IPS DF 19.7 (cell line): ENCODE results near the gene FHIP1A.

Experiments used
- DNase-seq: peaks from one replicate; pipeline ENCODE4 v3.0.0-alpha.2; 2013; ENCODE audit warnings: low read depth, low spot score

FHIP1A gene

GRCh38 chr4:151417766-151418376, 8.9 kb downstream of the FHIP1A start:
- DNase-seq, result no peak

GRCh38 chr4:151418385-151418784, 9.4 kb downstream of the FHIP1A start:
- DNase-seq, result no peak

- DNase-seq, result no peak
These were observed 9.9 kb downstream of the FHIP1A start for GRCh38 chr4:151418856-151419255.

- no peak for DNase-seq
These were observed 11.4 kb downstream of the FHIP1A start for GRCh38 chr4:151420250-151420807.

- no peak for DNase-seq
These were observed 13.9 kb downstream of the FHIP1A start for GRCh38 chr4:151422854-151423253.

- no peak for DNase-seq
These were observed 17.5 kb downstream of the FHIP1A start for GRCh38 chr4:151426513-151426912.

- DNase-seq, result no peak
These were observed 18.3 kb downstream of the FHIP1A start for GRCh38 chr4:151427266-151427665.

- DNase-seq, result no peak
These were observed 19.4 kb downstream of the FHIP1A start for GRCh38 chr4:151428346-151428745.

GRCh38 chr4:151429957-151430570, 21.1 kb downstream of the FHIP1A start:
- no peak for DNase-seq

GRCh38 chr4:151430740-151431457, 21.9 kb downstream of the FHIP1A start:
- DNase-seq, result no peak

DNA sequence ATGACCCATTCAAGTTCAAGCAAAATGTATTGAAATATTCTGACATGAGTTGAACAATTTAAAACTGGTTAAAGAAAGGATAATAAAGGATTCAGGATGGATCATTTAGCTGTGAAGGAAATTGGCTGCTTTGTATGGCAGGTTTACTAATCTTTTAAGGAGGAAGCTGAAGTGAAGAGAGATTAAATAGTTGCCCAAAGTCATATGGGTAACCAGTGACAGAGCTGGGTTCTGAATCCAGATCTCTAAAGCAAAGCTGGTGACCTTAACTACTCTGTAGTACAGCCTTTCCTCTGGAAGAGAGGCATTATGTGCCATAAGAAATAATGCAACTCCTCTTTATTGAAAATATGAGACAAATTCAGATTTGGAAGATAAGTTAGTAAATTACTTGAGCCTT, 22.8 kb downstream of the FHIP1A start:
- no peak for DNase-seq

DNA sequence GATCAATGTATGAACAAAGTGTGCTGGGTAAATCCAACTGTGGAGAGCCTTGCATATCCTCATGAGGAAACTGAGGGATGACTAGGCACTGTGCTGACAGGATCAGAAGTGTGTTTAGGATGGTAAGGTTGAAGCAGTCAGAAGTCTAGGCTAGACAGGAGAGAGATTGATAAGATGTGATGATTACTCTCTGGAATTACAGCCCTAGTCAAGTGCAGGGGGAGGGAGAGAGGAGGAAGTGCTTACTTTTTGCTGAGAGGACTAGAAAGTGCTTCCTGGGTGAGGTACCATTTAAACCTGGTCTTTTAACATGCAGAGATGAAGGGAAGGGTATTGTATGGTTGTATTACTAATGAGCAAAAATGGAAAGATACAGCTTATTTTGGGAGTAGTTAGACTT, 23.7 kb downstream of the FHIP1A start:
- DNase-seq, result no peak

DNA sequence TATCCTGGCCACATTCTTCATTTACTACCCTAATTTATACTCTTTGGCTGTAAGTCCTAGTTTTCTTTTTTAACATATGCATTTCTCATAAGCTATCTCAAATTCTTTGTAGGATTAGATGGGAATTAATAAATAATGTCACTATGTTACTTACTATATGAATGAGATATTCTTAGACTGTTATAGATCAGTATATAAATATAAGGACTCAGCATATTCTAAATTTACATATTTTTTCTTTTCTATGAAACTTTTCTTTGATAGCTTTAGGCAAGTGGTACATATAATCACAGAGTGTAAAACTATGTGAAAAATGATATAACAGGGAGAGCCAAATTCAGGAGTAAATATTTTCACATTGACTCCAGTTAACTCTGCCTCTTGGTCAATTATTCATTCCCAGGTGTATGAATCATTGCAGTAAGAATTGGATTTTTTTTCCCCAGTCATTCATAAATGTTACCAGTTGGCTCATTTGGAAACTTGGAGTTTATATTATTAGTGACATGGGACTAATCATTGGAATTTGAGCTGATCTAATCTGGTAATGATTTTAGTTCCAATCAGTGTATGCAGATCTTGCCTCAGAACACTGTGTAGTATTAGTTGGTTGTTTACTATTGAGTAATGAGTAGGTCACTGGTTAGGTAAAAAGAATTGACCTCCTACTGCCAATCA, 25.3 kb downstream of the FHIP1A start:
- DNase-seq, result no peak

DNA sequence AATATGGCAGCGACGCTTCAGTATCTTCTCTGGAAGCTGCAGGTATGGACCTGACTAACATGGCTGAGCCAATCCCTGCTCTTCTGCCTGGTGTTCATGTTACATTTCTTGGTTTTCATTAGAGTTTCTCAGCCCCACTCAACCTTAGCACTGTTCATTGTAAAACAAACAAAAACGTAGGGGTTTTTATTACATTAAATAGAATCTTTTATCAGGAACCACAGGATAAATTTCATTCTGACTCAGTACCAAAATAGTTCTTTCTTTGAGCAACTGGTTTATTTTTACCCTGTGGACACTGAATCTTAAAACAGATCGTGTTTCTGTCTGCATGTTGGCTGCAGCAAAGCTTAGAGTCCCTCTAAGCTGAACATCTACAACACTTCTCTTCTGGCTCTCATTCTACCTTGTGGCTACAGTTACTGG, 27.1 kb downstream of the FHIP1A start:
- no peak for DNase-seq

DNA sequence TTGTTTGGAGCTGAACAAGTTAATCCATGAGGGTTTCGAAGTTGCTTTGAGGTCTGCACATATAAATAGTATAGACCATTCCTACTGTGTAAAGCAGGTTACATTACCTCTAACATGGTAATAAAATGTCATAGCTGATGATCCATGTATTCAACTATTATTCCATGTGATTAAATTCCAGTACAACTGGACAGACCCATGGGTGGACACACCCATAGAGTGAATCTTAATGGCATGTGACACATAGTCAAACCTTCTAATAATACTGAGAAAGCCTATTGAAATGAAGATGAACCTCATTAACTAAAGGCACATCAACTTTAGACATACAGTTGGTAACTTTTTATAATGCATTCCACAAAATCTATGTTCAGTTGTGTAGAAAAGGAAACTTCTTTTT, 28.5 kb downstream of the FHIP1A start:
- DNase-seq, result no peak

DNA sequence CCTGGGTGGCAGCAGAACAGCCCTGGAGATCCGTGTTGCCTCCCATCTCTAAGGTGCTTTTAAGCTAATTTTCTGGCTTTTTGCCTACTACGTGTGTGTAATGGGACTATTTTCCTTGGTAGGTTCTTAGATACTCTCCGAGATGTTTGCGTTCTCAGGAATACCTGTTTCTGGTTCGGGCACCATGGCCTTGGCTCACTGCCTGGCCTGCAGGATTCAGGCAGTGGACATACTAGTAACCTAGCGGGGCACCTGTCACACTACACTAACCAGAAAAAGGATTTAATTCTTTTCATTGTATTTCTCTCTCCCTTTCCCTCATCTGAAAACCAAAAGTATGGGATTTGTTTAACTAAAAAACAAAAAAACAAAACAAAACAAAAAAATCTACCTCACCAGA, 29.2 kb downstream of the FHIP1A start:
- no peak for DNase-seq

DNA sequence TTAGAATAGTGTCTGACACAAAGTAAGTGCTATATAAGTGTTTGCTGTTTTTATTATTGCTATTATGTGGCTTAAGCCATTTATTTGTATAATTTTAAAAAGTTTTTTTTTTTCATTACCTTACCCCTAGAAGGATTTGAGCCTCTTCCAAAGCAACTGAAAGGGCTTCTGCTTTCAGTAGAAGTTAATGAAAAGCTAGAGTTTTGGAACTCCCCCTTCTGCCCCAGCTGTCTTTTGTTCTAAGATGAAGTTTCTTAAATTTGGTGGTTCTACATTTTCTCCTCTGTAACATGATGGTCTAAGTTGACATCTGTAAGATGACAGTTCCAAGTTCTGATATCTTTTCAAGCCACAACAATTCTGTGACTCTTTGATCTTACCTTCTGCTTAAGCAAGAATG, 30.3 kb downstream of the FHIP1A start:
- DNase-seq, result no peak

DNA sequence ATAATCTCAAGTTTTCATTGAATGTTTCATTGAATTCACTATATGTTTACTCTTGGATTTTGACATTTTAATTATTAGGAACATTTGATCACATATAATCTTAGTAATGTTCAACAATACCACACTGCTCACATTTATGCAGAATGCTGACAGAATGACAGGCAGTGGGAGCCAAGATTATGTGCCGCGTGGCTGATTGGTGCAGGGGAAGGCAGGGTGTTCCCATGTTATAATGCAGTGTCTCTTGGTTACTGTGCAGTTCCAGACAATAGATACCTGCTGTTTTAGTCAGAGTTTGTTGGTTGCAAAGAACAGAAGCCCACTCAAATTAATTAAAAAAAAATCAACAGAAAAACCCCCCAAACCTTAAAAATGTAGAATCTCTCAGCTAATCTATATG, 33.0 kb downstream of the FHIP1A start:
- no peak for DNase-seq

GRCh38 chr4:151443247-151443646, 34.3 kb downstream of the FHIP1A start:
- no peak for DNase-seq

- no peak for DNase-seq
These were observed 34.8 kb downstream of the FHIP1A start for GRCh38 chr4:151443752-151444151.

- DNase-seq, result no peak
These were observed 37.2 kb downstream of the FHIP1A start for GRCh38 chr4:151446208-151446607.

DNA sequence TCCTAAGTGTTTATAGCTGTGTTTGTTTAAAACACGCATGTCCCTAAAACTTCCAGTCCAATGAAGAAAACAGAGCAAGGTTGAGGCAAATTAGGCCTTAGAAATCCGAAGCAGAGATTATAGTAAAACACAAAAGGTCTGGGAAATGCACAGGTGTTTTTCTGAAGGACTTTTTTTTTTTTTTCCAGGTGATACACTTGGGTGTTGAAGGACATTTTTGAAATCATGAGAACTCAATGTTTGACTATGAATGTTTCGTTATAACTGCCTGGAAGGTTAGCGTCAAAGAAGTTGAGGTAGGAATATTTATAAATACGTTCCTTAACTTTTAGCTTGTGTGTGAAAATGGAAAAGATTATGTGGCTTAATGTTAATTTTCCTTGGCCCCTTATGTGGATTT, 45.5 kb downstream of the FHIP1A start:
- DNase-seq, result no peak
